ENCODE data around the gene TLR9. TPM values are rescaled to one million over a fixed set of nuclear protein-coding genes. Genes with fewer than 3 reads are reported as not detected.

Gene TLR9
- total RNA-seq, 1 experiment from 2014 or later: not detected

DNA sequence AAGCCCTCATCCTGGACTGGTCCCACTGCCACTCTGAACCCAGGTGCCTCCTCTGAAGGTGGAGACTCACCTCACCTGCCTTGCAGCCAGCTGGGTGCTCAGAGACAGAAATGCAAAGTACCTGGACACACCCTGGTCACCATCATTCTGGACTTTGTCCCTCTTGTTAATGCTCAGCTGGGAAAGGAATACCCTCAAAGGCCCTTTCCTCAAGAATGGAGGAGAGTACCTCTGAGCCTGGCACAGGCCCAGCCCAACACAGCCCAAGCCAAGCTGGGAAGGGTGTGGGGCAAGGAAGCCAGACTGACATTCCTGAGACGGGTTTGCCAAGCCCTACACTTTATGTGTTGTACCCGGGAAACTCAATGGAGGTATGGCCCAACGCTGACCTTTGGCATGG lies 28.5 kb downstream of the TLR9 start:
- no peaks in the 10 kb centered on the region for H3K4me1 ChIP-seq (ENCODE audit: insufficient read depth, low read length)
- Mint-ChIP-seq H3K9me3 (no peaks in the 10 kb centered on the region), H3K27me3 (ENCODE audit: low read depth) (peaks cover 12% of the 10 kb centered on the region), H3K27ac (no peak overlapping the region), H3K4me1 (peaks cover 16 to 17% of the 10 kb centered on the region in 2 experiments), H3K4me3 (no peak overlapping the region), H3K36me3 (ENCODE audit: insufficient read depth in 1 of 3, low read depth in 3 of 3) (peaks cover 12 to 27% (median 22%) of the 10 kb centered on the region in 3 experiments; a peak in 6 of 7 replicates)
- no peak overlapping the region for H2BK120ac ChIP-seq (ENCODE audit: low read depth, low read length, poor library complexity, severe bottlenecking)
- no peak overlapping the region for H2BK12ac ChIP-seq (ENCODE audit: insufficient read length, low read depth, low read length)
- H3K56ac ChIP-seq (ENCODE audit: insufficient read length, low read depth, low read length): no peak overlapping the region
- no peak for DNase-seq
- no peak overlapping the region for H4K91ac ChIP-seq (ENCODE audit: insufficient read length, low read depth, low read length)
- H3K14ac ChIP-seq (ENCODE audit: insufficient read depth, low read length): no peak overlapping the region
- H3K9ac ChIP-seq (ENCODE audit: extremely low read depth, insufficient read length, low read length): no peak overlapping the region
- no peak overlapping the region for H2BK15ac ChIP-seq (ENCODE audit: low read depth, low read length)
- H3K4ac ChIP-seq (ENCODE audit: low read depth, low read length): no peak overlapping the region
- H2AFZ ChIP-seq (ENCODE audit: low read length): no peak overlapping the region
- no peak overlapping the region for H3K18ac ChIP-seq (ENCODE audit: insufficient read length, low read depth, low read length)
- no peak overlapping the region for H2BK20ac ChIP-seq (ENCODE audit: low read depth, low read length, poor library complexity, severe bottlenecking)
- no peak overlapping the region for H2BK5ac ChIP-seq (ENCODE audit: insufficient read length, low read length)
- no peak overlapping the region for H3K27ac ChIP-seq (ENCODE audit: insufficient read length, low read depth, low read length)
- no peak overlapping the region for H2AK5ac ChIP-seq (ENCODE audit: insufficient read length, low read length)
- H3K23me2 ChIP-seq (ENCODE audit: insufficient read length, low read depth, low read length, poor library complexity, severe bottlenecking): peaks cover 7% of the 10 kb centered on the region
- TF ChIP-seq, protein P1, sequence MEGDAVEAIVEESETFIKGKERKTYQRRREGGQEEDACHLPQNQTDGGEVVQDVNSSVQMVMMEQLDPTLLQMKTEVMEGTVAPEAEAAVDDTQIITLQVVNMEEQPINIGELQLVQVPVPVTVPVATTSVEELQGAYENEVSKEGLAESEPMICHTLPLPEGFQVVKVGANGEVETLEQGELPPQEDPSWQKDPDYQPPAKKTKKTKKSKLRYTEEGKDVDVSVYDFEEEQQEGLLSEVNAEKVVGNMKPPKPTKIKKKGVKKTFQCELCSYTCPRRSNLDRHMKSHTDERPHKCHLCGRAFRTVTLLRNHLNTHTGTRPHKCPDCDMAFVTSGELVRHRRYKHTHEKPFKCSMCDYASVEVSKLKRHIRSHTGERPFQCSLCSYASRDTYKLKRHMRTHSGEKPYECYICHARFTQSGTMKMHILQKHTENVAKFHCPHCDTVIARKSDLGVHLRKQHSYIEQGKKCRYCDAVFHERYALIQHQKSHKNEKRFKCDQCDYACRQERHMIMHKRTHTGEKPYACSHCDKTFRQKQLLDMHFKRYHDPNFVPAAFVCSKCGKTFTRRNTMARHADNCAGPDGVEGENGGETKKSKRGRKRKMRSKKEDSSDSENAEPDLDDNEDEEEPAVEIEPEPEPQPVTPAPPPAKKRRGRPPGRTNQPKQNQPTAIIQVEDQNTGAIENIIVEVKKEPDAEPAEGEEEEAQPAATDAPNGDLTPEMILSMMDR (conservative IDR thresholded peaks at IDR 0.05): no peak
- no CpG with 5 or more reads among the region's 3 CpGs for WGBS (ENCODE audit: extremely low coverage, insufficient read length, low lambda C conversion rate)
- H3K23ac ChIP-seq (ENCODE audit: insufficient read length, low read depth, low read length): no peak overlapping the region
- no peak overlapping the region for H4K8ac ChIP-seq (replicated peaks; ENCODE audit: insufficient read length, low read depth, low read length)
- no peaks in the 10 kb centered on the region for H4K20me1 ChIP-seq (ENCODE audit: control insufficient read depth, insufficient read depth, insufficient read length)
- H3K79me1 ChIP-seq (ENCODE audit: insufficient read depth, low read depth, low read length, poor library complexity, severe bottlenecking): no peaks in the 10 kb centered on the region
- no peaks in the 10 kb centered on the region for H3K79me2 ChIP-seq (ENCODE audit: insufficient read depth, low read length)
- no peaks in the 10 kb centered on the region for H3K9me3 ChIP-seq (ENCODE audit: control insufficient read depth, low read depth, low read length)
- no peak overlapping the region for H3K4me2 ChIP-seq (ENCODE audit: insufficient read depth, insufficient read length, low read length)
- H3T11ph ChIP-seq (ENCODE audit: low read length): no peak overlapping the region
- no peak overlapping the region for H4K5ac ChIP-seq (ENCODE audit: insufficient read length, low read depth, low read length)
- H3K27me3 ChIP-seq (ENCODE audit: insufficient read depth, low read length): no peaks in the 10 kb centered on the region; the same call in 1 of the 2 replicates
